A549 (cell line): ENCODE data around the gene KPNA2. TPM values are rescaled to one million over a fixed set of nuclear protein-coding genes. Genes with fewer than 3 reads are reported as not detected.

ENCODE experiments used
- ATAC-seq, 2 experiments: fragments of 200-7000 bp in 1 of 2; fragments of >200 bp in 1 of 2; cut with Nextera tagmentation in 1 of 2; cut with Tn5 transposase in 1 of 2; 3 replicates each; pipeline versions ENCODE4 v1.8.0 to v1.9.1; 2018 to 2020; ENCODE audit warnings: mild to moderate bottlenecking in 1 of 2, moderate library complexity in 1 of 2
- CTCF ChIA-PET: fragments of 300-600 bp; sonication (Branson Sonifier 250); formaldehyde crosslinking; extraction: SDS; loops from one replicate; lab custom pipeline; 2021; ENCODE audit warnings: antibody characterized with exemption, inconsistent platforms; lab: Yijun Ruan, JAX
- POLR2A ChIA-PET: fragments of 350-600 bp; formaldehyde crosslinking; extraction: SDS; loops from one replicate; lab custom pipeline; 2021; ENCODE audit warnings: antibody characterized with exemption, inconsistent platforms; lab: Yijun Ruan, JAX
- DNase-seq, 2 experiments: peaks; one replicate each; pipeline versions ENCODE4 v3.0.0 to v3.0.0-alpha.2; 2011 to 2016; ENCODE audit warnings: low read depth in 1 of 2, low spot score in 1 of 2
- FAIRE-seq: peaks from 2 replicates; lab custom pipeline; 2011; peaks lifted over from hg19 to GRCh38; lab: Jason Lieb, UNC
- H3K27ac ChIP-seq, 2 experiments: fragments of >200 bp; sonication (Bioruptor Twin); formaldehyde crosslinking; 3 replicates each; pipeline ENCODE4 v1.5.1; 2016 to 2017
- H3K4me1 ChIP-seq: fragments of >200 bp; sonication (Bioruptor Twin); formaldehyde crosslinking; 3 replicates; pipeline ENCODE4 v1.6.1; 2016
- H3K4me2 ChIP-seq: fragments of >200 bp; sonication (Bioruptor Twin); formaldehyde crosslinking; 3 replicates; pipeline ENCODE4 v1.6.1; 2016
- H3K4me3 ChIP-seq: fragments of >200 bp; sonication (Bioruptor Twin); formaldehyde crosslinking; 3 replicates; pipeline ENCODE4 v1.5.1; 2016
- H3K9me3 ChIP-seq: fragments of >200 bp; sonication (Bioruptor Twin); formaldehyde crosslinking; 3 replicates; pipeline ENCODE4 v1.6.1; 2016
- CBX2 ChIP-seq: fragments of 200-600 bp; sonication (generic); IDR thresholded peaks from 2 replicates; pipeline ENCODE4 v1.6.1; 2016; ENCODE audit warnings: low read depth, mild to moderate bottlenecking, borderline replicate concordance
- EHMT2 ChIP-seq: fragments of 200-600 bp; sonication (generic); IDR thresholded peaks from 2 replicates; pipeline ENCODE4 v1.6.1; 2016; ENCODE audit warnings: antibody characterized with exemption, low read depth, mild to moderate bottlenecking, moderate library complexity
- GATA3 ChIP-seq: IDR thresholded peaks from 2 replicates; pipeline ENCODE4 v1.6.1; 2012; ENCODE audit warnings: borderline replicate concordance
- JUN ChIP-seq, 2 experiments: fragments of >200 bp; sonication (Bioruptor Twin); formaldehyde crosslinking; IDR thresholded peaks; 2 replicates in 1 of 2; 3 replicates in 1 of 2; pipeline ENCODE4 v1.6.1; 2016 to 2017
- JUNB ChIP-seq: fragments of >200 bp; sonication (Bioruptor Twin); formaldehyde crosslinking; IDR thresholded peaks from 2 replicates; pipeline ENCODE4 v1.6.1; 2016
- KDM1A ChIP-seq: fragments of 200-600 bp; sonication (generic); IDR thresholded peaks from 2 replicates; pipeline ENCODE4 v1.6.1; 2016; ENCODE audit warnings: low read depth, mild to moderate bottlenecking
- MAFK ChIP-seq: fragments of 450-650 bp; IDR thresholded peaks from 2 replicates; pipeline ENCODE4 v1.6.1; 2014; ENCODE audit not compliant: partially characterized antibody
- MAX ChIP-seq: IDR thresholded peaks from 2 replicates; pipeline ENCODE4 v1.6.1; 2012
- MAZ ChIP-seq: fragments of 150-350 bp; IDR thresholded peaks from 2 replicates; pipeline ENCODE4 v1.6.1; 2014; ENCODE audit warnings: antibody characterized with exemption, low read depth, low read length, borderline replicate concordance
- MYC ChIP-seq: IDR thresholded peaks from 2 replicates; pipeline ENCODE4 v1.6.1; 2012; ENCODE audit warnings: mild to moderate bottlenecking, inconsistent platforms, low read length, improper control_type of control experiment, borderline replicate concordance
- NPAS2 ChIP-seq: fragments of 250-450 bp; sonication (Bioruptor Pico); IDR thresholded peaks from 2 replicates; pipeline ENCODE4 v1.8.0; 2022; ENCODE audit warnings: mild to moderate bottlenecking, moderate library complexity, borderline replicate concordance
- RAD21 ChIP-seq, 2 experiments: fragments of >200 bp in 1 of 2; sonication (Bioruptor Twin) in 1 of 2; formaldehyde crosslinking in 1 of 2; IDR thresholded peaks in 1 of 2; conservative IDR thresholded peaks in 1 of 2; 2 replicates in 1 of 2; 3 replicates in 1 of 2; pipeline ENCODE4 v1.6.1; 2012 to 2018; ENCODE audit warnings: inconsistent platforms in 1 of 2
- REST ChIP-seq: fragments of 200-600 bp; sonication (generic); IDR thresholded peaks from 2 replicates; pipeline ENCODE4 v1.6.1; 2016; ENCODE audit warnings: antibody characterized with exemption, mild to moderate bottlenecking, moderate library complexity
- SREBF2 ChIP-seq: fragments of 450-650 bp; IDR thresholded peaks from 2 replicates; pipeline ENCODE4 v1.6.1; 2014; ENCODE audit warnings: mild to moderate bottlenecking, moderate library complexity
- TFCP2L1 ChIP-seq: fragments of 250-450 bp; sonication (Bioruptor Pico); IDR thresholded peaks from 2 replicates; pipeline ENCODE4 v1.5.0; 2021; ENCODE audit warnings: mild to moderate bottlenecking
- TP53 ChIP-seq: fragments of 250-450 bp; sonication (Bioruptor Pico); IDR thresholded peaks from 2 replicates; pipeline ENCODE4 v1.5.0; 2021; ENCODE audit warnings: mild to moderate bottlenecking, moderate library complexity
- ZC3H11A ChIP-seq: fragments of 450-650 bp; IDR thresholded peaks from 2 replicates; pipeline ENCODE4 v1.6.1; 2014; ENCODE audit warnings: antibody characterized with exemption, mild to moderate bottlenecking
- ZFP36 ChIP-seq: fragments of 450-650 bp; IDR thresholded peaks from 2 replicates; pipeline ENCODE4 v1.6.1; 2014; ENCODE audit warnings: borderline replicate concordance; ENCODE audit not compliant: partially characterized antibody
- ZSCAN20 ChIP-seq: fragments of 250-450 bp; sonication (Bioruptor Pico); IDR thresholded peaks from 2 replicates; pipeline ENCODE4 v1.8.0; 2022; ENCODE audit warnings: mild to moderate bottlenecking, moderate library complexity
- WGBS: methylation state at CpG from one replicate; pipeline ENCODE4 v1.1.6; 2017; ENCODE audit errors: missing lambda C conversion rate; 5-methylcytosine and 5-hydroxymethylcytosine counted together
- polyA plus RNA-seq, 4 experiments: library from polyadenylated mRNA; depleted of rRNA in 3 of 4; stranded (reverse); fragments of >200 nt; fragmentation: RNase III in 1 of 4; extraction: RNeasy Plus Mini Kit Qiagen cat#74134 plus additional on column Dnase treatment in 1 of 4; gene quantifications; 2 replicates in 3 of 4; 3 replicates in 1 of 4; pipeline ENCODE4 v1.2.3, GENCODE V29; 2011 to 2017
- TF ChIP-seq, protein P1 (sequence below): fragments of >200 bp; sonication (Bioruptor Twin); formaldehyde crosslinking; IDR thresholded peaks from 3 replicates; pipeline ENCODE4 v1.6.1; 2016

The KPNA2 gene
- polyA plus RNA-seq, 2 of the 4 experiments (the other 2 are of a cell fraction): 382 to 700 TPM

DNA sequence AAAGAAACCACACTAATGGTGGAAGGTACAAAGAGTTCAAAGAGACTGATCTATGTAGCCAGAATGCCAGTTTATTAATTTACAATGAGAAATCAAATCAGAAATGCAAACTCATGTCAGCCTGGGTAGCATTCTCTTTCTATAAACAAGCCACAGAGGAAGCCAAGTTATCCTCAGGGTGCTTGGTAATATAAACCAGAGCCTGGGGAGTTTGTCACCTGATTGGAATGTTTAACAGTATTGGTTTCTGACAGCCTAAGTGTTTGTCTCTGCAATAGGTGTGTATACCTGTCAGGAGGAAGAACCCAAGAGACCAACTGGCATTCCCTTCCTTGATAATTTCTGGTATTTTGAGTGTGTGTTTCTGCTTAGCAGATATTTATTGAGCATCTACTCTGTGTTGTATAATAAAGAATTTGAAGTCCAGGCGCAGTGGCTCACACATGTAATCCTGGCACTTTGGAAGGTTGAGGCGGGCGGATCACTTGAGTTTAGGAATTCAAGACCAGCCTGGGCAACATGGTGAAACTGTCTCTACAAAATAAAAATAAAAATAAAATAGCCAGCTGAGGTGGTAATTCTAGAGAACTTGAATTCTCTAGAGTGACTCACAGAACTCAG, 36.1 kb upstream of the KPNA2 start:
- CTCF ChIA-PET: interaction anchor here (0.6 to 0.9 kb wide), 4 partner anchors 12 to 438 kb away, joined by 3 read pairs; no protein-coding TSS in a partner anchor
- H3K27ac ChIP-seq: no peak overlapping the region
- TF ChIP-seq JUNB (no peak), GATA3 (no peak), MAZ (no peak), JUN (IDR thresholded peaks at IDR 0.05) (no peak), TP53 (CRISPR knock-in tag) (no peak), CBX2 (no peak), MAFK (no peak), ZSCAN20 (CRISPR knock-in tag) (no peak), NPAS2 (CRISPR knock-in tag) (no peak)
- TF ChIP-seq, protein P1, sequence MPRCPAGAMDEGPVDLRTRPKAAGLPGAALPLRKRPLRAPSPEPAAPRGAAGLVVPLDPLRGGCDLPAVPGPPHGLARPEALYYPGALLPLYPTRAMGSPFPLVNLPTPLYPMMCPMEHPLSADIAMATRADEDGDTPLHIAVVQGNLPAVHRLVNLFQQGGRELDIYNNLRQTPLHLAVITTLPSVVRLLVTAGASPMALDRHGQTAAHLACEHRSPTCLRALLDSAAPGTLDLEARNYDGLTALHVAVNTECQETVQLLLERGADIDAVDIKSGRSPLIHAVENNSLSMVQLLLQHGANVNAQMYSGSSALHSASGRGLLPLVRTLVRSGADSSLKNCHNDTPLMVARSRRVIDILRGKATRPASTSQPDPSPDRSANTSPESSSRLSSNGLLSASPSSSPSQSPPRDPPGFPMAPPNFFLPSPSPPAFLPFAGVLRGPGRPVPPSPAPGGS: no peak
- no peak for FAIRE-seq
- peaks cover 20% of the 10 kb centered on the region for H3K4me1 ChIP-seq
- 97% methylated on average over 3 of the region's 3 CpGs for WGBS
- H3K4me2 ChIP-seq: no peak overlapping the region
- DNase-seq: no peak
- peak in 1 of 2 experiments; percentile 6; a peak in 1 of 6 replicates for ATAC-seq
- H3K9me3 ChIP-seq: no peaks in the 10 kb centered on the region
- H3K4me3 ChIP-seq: no peak overlapping the region
- POLR2A ChIA-PET: no interaction called here

GRCh38 chr17:68004201-68004600, 31.3 kb upstream of the KPNA2 start:
- TF ChIP-seq MAX (no peak), TP53 (CRISPR knock-in tag) (no peak), MYC (no peak), RAD21 (conservative IDR thresholded peaks at IDR 0.05 in 1 of 2, IDR thresholded peaks at IDR 0.05 in 1 of 2) (no peak), ZC3H11A (no peak), KDM1A (no peak), SREBF2 (no peak), REST (no peak), ZFP36 (no peak), EHMT2 (no peak), JUN (IDR thresholded peaks at IDR 0.05) (no peak), TFCP2L1 (CRISPR knock-in tag) (no peak)
- POLR2A ChIA-PET: no interaction called here

More at GRCh38 chr17:68004201-68004600, 31.3 kb upstream of the KPNA2 start:
- H3K4me1 ChIP-seq: no peaks in the 10 kb centered on the region
- CTCF ChIA-PET: interaction anchor here (1.0 to 2.7 kb wide), 2 partner anchors 11 to 15 kb away, joined by 4 to 9 read pairs; no protein-coding TSS in a partner anchor
- H3K9me3 ChIP-seq: no peaks in the 10 kb centered on the region
- H3K4me2 ChIP-seq: no peak overlapping the region
- H3K27ac ChIP-seq: no peak overlapping the region
- WGBS: 92% methylated on average over 3 of the region's 3 CpGs
- FAIRE-seq: no peak
- no peak for ATAC-seq
- no peak overlapping the region for H3K4me3 ChIP-seq
- DNase-seq: no peak
